Measurements from ENCODE around the gene STAG1.

STAG1 gene

GRCh38 chr3:136696797-136697196 is 55.4 kb downstream of the STAG1 start:
- no peak for DNase-seq
- intact Hi-C loops (cut with DNase I; ENCODE audit: low total_unique reads), result no loop called here
- H3K4me1 ChIP-seq, result peaks cover 0 to 38% (median 0%) of the 10 kb centered on the region in 4 donors
- H3K4me3 ChIP-seq, result no peak overlapping the region
- no peaks in the 10 kb centered on the region for H3K36me3 ChIP-seq
- TF ChIP-seq CTCF (IDR thresholded peaks at IDR 0.05), result no peak
- H3K9me3 ChIP-seq, result no peaks in the 10 kb centered on the region
- no peaks in the 10 kb centered on the region for H3K27me3 ChIP-seq
- H3K27ac ChIP-seq, result no peak overlapping the region

GRCh38 chr3:136694321-136694720 is 57.9 kb downstream of the STAG1 start:
- peaks cover 0 to 32% (median 0%) of the 10 kb centered on the region in 4 donors for H3K4me1 ChIP-seq
- H3K27ac ChIP-seq, result no peak overlapping the region
- no peaks in the 10 kb centered on the region for H3K27me3 ChIP-seq
- TF ChIP-seq CTCF (IDR thresholded peaks at IDR 0.05), result no peak
- no peak for DNase-seq
- no peaks in the 10 kb centered on the region for H3K9me3 ChIP-seq
- H3K4me3 ChIP-seq, result no peak overlapping the region
- intact Hi-C loops (cut with DNase I; ENCODE audit: low total_unique reads), result no loop called here
- H3K36me3 ChIP-seq, result no peaks in the 10 kb centered on the region

GRCh38 chr3:136690599-136690998 is 61.6 kb downstream of the STAG1 start:
- Histone ChIP-seq H3K36me3 (no peaks in the 10 kb centered on the region), H3K27ac (no peak overlapping the region), H3K9me3 (no peaks in the 10 kb centered on the region), H3K4me3 (no peak overlapping the region), H3K27me3 (no peaks in the 10 kb centered on the region), H3K4me1 (peaks cover 0 to 15% (median 0%) of the 10 kb centered on the region in 4 donors)
- intact Hi-C loops (cut with DNase I; ENCODE audit: low total_unique reads), result no loop called here
- DNase-seq, result no peak
- no peak for TF ChIP-seq CTCF (IDR thresholded peaks at IDR 0.05)

GRCh38 chr3:136685882-136686281 is 66.3 kb downstream of the STAG1 start:
- no peak overlapping the region for H3K4me3 ChIP-seq
- peaks cover 0 to 8% (median 0%) of the 10 kb centered on the region in 4 donors for H3K4me1 ChIP-seq
- TF ChIP-seq CTCF (IDR thresholded peaks at IDR 0.05), result no peak
- H3K27me3 ChIP-seq, result no peaks in the 10 kb centered on the region
- no peaks in the 10 kb centered on the region for H3K9me3 ChIP-seq
- no peaks in the 10 kb centered on the region for H3K36me3 ChIP-seq
- no peak overlapping the region for H3K27ac ChIP-seq
- no peak for DNase-seq
- intact Hi-C loops (cut with DNase I; ENCODE audit: low total_unique reads), result no loop called here

- no peak for TF ChIP-seq CTCF (IDR thresholded peaks at IDR 0.05)
- intact Hi-C loops (cut with DNase I; ENCODE audit: low total_unique reads), result no loop called here
- Histone ChIP-seq H3K4me3 (no peak overlapping the region), H3K4me1 (peaks cover 0 to 18% (median 0%) of the 10 kb centered on the region in 4 donors), H3K27ac (no peak overlapping the region), H3K36me3 (no peaks in the 10 kb centered on the region), H3K9me3 (no peaks in the 10 kb centered on the region), H3K27me3 (no peaks in the 10 kb centered on the region)
- DNase-seq, result no peak
These were observed 69.4 kb downstream of the STAG1 start for GRCh38 chr3:136682740-136683312.

- peaks cover 0 to 38% (median 0%) of the 10 kb centered on the region in 4 donors for H3K4me1 ChIP-seq
- H3K27me3 ChIP-seq, result no peaks in the 10 kb centered on the region
- no peaks in the 10 kb centered on the region for H3K9me3 ChIP-seq
- H3K36me3 ChIP-seq, result no peaks in the 10 kb centered on the region
- intact Hi-C loops (cut with DNase I; ENCODE audit: low total_unique reads), result no loop called here
- no peak for TF ChIP-seq CTCF (IDR thresholded peaks at IDR 0.05)
- DNase-seq, result no peak
- H3K4me3 ChIP-seq, result no peak overlapping the region
- no peak overlapping the region for H3K27ac ChIP-seq
These were observed 73.2 kb downstream of the STAG1 start for GRCh38 chr3:136678981-136679380.

Measured in tibial artery (tissue), 4 donors.